Stimulated activated effector memory CD8-positive, alpha-beta T cell treated with anti-CD3 and anti-CD28 coated beads, Interleukin-12 subunit alpha, Interleukin-12 subunit beta, amount 100 ng/mL, for 72 hours (primary cell): ENCODE results near the gene TNFRSF6B.
"Not testable (repeated sequence)": the region's sequence is repeated elsewhere in the genome, so short reads cannot be mapped to it uniquely, and the experiment has no call there.

Source experiments
- ATAC-seq: fragments of 150-1000 bp; cut with Tn5 transposase; 2 replicates; pipeline ENCODE4 v1.10.0; 2021
- DNase-seq, 2 donors: peaks; one replicate each; pipeline ENCODE4 v3.0.0; 2021 to 2022; ENCODE audit warnings: low spot score in 2 of 2
- H3K27ac Mint-ChIP-seq: one replicate; pipeline ENCODE4 v1.8.0; 2022; ENCODE audit warnings: mild to moderate bottlenecking, mixed read lengths
- H3K36me3 Mint-ChIP-seq: one replicate; pipeline ENCODE4 v1.8.0; 2022; ENCODE audit warnings: mild to moderate bottlenecking, mixed read lengths
- H3K4me1 Mint-ChIP-seq: one replicate; pipeline ENCODE4 v1.8.0; 2022; ENCODE audit warnings: mixed read lengths
- H3K4me3 Mint-ChIP-seq: one replicate; pipeline ENCODE4 v1.8.0; 2022; ENCODE audit warnings: mild to moderate bottlenecking, mixed read lengths
- H3K9me3 Mint-ChIP-seq: one replicate; pipeline ENCODE4 v1.8.0; 2022; ENCODE audit warnings: mixed read lengths

Gene TNFRSF6B

GRCh38 chr20:63658749-63659187, 37.7 kb upstream of the TNFRSF6B start:
- Mint-ChIP-seq H3K4me3 (peak overlapping the region; percentile 94), H3K27ac (peak overlapping the region; percentile 96), H3K9me3 (no peaks in the 10 kb centered on the region), H3K4me1 (peaks cover 39% of the 10 kb centered on the region), H3K36me3 (peaks cover 36% of the 10 kb centered on the region)
- no peak for DNase-seq
- ATAC-seq = peak; percentile 14

DNA sequence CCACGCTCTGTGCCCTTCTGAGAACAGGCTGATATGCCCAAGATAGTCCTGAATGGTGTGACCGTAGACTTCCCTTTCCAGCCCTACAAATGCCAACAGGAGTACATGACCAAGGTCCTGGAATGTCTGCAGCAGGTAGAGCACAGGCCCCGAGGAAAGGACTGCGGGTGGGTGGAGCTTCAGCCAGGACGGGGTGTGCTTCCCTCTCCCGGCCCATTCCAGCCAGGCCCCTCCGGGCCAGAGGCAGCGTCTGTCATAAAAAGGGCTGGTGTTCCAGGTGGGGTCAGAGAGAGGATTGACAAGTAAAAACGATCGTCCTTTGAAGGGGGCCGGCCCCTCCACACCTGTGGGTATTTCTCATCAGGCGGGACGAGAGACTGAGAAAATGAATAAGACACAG, 37.1 kb upstream of the TNFRSF6B start:
- ATAC-seq (no peak), DNase-seq (no peak)
- Mint-ChIP-seq H3K27ac (no peak overlapping the region), H3K36me3 (peaks cover 36% of the 10 kb centered on the region), H3K4me3 (peak overlapping the region; percentile 94), H3K9me3 (no peaks in the 10 kb centered on the region), H3K4me1 (peaks cover 33% of the 10 kb centered on the region)

DNA sequence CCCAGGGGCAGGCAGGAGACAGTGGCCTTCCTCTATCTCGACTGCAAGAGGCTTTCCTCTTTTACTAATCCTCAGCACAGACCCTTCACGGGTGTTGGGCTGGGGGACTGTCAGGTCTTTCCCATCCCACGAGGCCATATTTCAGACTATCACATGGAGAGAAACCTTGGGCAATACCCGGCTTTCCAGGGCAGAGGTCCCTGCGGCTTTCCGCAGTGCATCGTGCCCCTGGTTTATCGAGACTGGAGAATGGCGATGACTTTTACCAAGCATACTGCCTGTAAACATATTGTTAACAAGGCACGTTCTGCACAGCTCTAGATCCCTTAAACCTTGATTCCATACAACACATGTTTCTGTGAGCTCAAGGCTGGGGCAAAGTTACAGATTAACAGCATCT, 36.3 kb upstream of the TNFRSF6B start:
- H3K9me3 Mint-ChIP-seq, H3K27ac Mint-ChIP-seq, ATAC-seq, DNase-seq: not testable (repeated sequence)
- peak overlapping the region; percentile 94 for H3K4me3 Mint-ChIP-seq
- peaks cover 26% of the 10 kb centered on the region for H3K4me1 Mint-ChIP-seq
- peaks cover 36% of the 10 kb centered on the region for H3K36me3 Mint-ChIP-seq

DNA sequence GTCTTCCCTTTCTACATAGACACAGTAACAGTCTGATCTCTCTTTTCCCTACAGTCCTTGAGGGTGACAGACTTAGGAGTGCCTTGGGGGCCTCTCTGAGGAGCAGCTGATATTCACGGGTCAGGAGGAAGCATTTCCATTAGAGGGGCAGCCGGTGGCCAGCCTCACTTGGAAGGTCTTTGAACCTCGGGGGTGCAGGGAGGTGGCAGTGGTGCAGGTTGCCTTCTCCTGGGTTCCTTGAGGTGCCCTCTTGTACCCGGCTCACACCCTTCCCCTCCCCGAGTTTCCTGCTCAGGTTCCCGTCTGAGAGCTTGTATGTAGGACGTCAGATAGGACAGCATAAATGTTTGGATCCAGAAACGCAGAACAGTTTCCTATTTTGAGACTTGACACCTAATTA, 35.8 kb upstream of the TNFRSF6B start:
- peaks cover 26% of the 10 kb centered on the region for H3K4me1 Mint-ChIP-seq
- no peak for ATAC-seq
- H3K27ac Mint-ChIP-seq = no peak overlapping the region
- peaks cover 36% of the 10 kb centered on the region for H3K36me3 Mint-ChIP-seq
- no peak overlapping the region for H3K4me3 Mint-ChIP-seq
- no peaks in the 10 kb centered on the region for H3K9me3 Mint-ChIP-seq
- DNase-seq = no peak

DNA sequence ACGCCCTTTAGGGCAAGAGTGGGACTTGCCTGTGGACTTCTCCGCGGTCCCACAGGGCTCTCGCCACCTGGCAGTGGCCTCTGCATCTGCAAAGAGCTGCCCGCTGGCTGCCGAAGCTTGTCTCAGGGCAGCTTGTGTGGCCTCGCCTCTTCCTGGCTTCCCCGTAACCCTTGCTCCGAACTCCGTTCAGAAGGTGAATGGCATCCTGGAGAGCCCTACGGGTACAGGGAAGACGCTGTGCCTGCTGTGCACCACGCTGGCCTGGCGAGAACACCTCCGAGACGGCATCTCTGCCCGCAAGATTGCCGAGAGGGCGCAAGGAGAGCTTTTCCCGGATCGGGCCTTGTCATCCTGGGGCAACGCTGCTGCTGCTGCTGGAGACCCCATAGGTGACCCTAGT, 35.3 kb upstream of the TNFRSF6B start:
- DNase-seq = no peak
- H3K27ac Mint-ChIP-seq = no peak overlapping the region
- peaks cover 26% of the 10 kb centered on the region for H3K4me1 Mint-ChIP-seq
- no peak for ATAC-seq
- H3K9me3 Mint-ChIP-seq = no peaks in the 10 kb centered on the region
- no peak overlapping the region for H3K4me3 Mint-ChIP-seq
- H3K36me3 Mint-ChIP-seq = peaks cover 40% of the 10 kb centered on the region

DNA sequence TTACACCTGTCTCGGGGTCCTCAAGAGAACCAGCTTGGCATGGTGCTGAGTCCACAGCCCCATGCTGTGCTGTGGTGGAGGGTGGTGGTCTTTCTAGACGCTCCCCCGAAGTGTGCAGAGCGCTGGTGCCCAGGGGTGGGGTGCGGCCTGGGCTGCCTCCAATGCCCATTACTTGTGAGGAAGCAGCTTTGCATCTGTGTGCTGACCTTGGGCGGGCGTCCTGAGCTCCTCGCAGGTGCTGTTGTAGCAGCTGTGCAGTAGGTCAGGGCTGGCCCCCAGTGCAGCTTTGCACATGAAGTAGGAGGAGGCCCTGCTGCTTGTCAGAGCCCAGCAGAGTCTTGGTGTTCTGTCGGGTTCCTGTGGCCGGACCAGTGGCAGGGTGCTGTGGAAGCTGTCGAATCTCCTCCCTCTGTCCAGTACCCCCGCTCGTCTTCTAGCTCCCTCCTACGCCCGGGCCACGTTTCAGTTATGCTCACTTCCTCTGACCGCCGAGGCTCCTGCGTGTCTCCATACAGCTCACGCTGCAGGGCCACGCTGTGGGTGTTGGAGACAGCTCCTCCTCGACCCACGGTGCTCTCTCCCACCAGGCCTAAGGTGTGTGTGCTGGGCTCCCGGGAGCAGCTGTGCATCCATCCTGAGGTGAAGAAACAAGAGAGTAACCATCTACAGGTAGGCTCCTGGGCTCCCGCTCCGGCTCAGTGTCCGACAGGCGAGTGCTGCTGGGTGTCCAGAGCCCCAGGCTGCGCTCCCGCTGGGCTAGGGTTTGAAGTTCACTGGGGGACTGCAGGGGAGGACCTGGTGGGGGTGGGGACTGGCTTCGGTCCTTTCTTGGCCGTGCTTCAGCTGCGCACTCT, 34.3 kb upstream of the TNFRSF6B start:
- ATAC-seq (no peak), DNase-seq (no peak)
- Mint-ChIP-seq H3K36me3 (peaks cover 46% of the 10 kb centered on the region), H3K27ac (no peak overlapping the region), H3K9me3 (no peaks in the 10 kb centered on the region), H3K4me1 (peaks cover 26% of the 10 kb centered on the region), H3K4me3 (no peak overlapping the region)

DNA sequence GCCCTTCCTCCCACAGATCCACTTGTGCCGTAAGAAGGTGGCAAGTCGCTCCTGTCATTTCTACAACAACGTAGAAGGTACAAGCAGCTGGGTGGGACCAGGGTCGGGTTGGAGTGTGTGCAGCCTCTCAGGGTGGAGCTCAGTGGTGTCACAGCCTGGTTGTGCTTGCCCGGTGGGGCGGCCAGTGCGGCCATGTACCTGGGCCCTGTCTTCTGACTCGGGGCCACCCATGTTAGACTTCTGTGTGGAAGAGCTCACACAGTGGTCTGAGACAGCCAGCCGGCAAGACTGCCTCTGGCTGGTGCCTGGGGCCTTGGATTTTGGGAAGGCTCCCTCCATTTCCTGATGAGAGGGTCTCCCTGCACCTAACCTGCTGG, 33.7 kb upstream of the TNFRSF6B start:
- Mint-ChIP-seq H3K27ac (no peak overlapping the region), H3K9me3 (no peaks in the 10 kb centered on the region), H3K36me3 (peaks cover 52% of the 10 kb centered on the region), H3K4me1 (peaks cover 22% of the 10 kb centered on the region), H3K4me3 (no peak overlapping the region)
- no peak for ATAC-seq
- no peak for DNase-seq

DNA sequence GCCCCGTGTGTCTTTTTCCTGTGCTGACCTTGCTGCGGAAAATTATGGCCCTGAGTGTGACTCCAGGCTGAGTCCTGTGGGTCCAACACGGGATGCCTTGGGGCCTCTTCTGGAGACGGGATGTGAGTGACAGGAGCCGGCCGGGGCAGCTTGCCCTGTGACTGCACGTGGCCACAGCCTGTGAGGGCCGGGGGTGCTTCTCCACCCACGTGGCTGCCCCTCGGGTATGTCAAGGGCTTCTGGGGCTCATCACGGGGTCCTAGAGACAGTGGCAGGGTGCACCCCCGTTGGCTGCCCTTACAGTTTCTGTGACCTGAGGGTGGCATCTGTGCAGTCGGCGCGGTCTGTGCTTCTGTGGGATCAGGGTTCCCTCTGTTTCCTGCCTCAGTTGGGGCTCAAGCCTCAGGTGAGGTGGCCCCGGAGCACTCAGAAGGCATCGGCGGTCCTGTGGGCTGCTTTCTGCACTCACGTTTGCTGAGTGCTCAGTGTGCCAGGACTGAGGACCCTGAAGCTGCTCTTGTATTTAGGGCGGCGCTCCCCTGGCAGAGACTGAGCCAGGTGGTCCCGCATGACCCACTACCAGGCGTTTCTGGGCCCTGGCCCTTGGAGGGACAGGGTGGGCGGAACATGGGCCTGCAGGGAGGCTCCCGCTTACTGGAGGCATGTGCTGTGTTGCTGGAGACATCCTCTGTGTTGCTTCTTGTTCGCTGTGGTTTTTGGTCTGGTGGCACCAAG, 33.0 kb upstream of the TNFRSF6B start:
- H3K4me3 Mint-ChIP-seq = no peak overlapping the region
- ATAC-seq (no peak), DNase-seq (no peak)
- H3K36me3 Mint-ChIP-seq = peaks cover 52% of the 10 kb centered on the region
- peaks cover 21% of the 10 kb centered on the region for H3K4me1 Mint-ChIP-seq
- H3K9me3 Mint-ChIP-seq = no peaks in the 10 kb centered on the region
- H3K27ac Mint-ChIP-seq = no peak overlapping the region

DNA sequence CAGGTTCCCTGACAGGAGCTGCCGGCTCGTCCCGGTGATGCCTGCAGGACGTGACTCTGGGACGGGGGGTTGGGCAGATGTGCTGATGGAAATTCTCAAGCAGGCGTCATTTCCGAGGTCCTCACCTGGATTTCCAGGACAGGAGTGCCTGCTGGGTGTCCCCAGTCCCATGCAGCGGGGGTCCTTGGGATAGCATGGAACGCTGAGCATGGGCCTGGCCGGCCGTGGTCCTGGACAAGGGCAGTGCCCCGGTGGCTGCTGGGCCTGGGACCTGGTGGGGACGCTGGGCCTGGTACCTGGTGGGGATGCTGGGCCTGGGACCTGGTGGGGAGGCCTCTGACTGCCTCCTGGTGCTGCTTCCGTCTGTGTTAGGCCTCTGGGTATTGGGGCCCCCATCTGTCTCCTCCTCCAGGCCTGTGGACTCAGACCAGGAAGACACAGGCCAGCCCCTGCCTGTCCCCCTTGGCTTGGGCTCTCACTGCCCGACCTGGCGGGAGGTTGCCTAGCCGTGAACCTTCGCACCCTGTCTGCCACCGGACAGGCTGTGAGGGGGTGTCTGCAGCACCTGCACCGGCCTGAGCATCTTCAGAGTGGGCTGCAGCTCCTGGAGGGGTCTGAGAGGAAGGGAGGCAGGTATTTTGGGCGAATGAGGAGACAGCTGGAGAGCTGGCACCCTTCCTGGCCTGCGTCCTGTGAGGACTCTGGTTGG, 32.2 kb upstream of the TNFRSF6B start:
- no peak overlapping the region for H3K4me3 Mint-ChIP-seq
- DNase-seq (no peak), ATAC-seq (peak; percentile 20)
- H3K36me3 Mint-ChIP-seq = peaks cover 59% of the 10 kb centered on the region
- no peaks in the 10 kb centered on the region for H3K9me3 Mint-ChIP-seq
- no peak overlapping the region for H3K27ac Mint-ChIP-seq
- H3K4me1 Mint-ChIP-seq = peaks cover 16% of the 10 kb centered on the region

DNA sequence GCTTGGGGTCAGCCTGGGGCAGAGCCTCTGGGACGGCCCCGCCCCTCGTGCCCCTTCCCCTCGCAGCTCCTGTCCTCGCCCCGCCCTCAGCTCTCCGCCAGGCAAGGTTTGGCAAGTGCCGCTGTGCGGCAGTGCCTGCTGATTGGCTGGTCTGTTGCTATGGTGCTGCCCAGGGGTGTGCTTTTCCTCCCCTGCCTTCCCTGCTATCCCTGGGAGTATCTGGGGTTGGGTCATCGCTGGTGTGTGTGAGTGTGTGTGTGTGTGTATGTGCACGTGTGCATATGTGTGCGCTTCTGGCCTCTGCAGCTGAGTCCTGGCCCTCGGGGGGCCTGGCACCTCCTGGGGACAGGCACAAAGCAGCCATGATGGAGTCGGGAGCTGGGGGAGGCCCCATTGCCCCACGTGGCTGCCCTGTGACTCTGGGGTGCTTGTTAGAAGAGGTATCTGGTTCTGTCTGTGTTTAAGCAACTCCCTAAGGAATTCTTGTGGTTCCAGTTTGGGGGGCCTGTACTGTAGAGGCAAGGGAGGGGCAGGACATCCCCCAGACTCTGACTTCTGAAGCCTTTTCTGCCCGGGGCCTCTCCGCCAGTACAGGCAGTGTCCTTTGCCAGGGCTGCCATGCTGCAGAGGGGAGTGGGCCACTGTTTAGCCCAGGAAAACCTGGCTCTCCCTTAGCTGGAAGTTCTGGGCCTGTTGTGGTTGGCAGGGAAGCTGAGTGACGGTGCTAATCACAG, 31.4 kb upstream of the TNFRSF6B start:
- Mint-ChIP-seq H3K4me1 (peaks cover 10% of the 10 kb centered on the region), H3K4me3 (no peak overlapping the region), H3K36me3 (peaks cover 53% of the 10 kb centered on the region), H3K9me3 (no peaks in the 10 kb centered on the region), H3K27ac (peak overlapping the region; percentile 54)
- ATAC-seq (no peak), DNase-seq (no peak)

GRCh38 chr20:63665708-63666107, 30.7 kb upstream of the TNFRSF6B start:
- DNase-seq (no peak), ATAC-seq (no peak)
- peaks cover 10% of the 10 kb centered on the region for H3K4me1 Mint-ChIP-seq
- H3K4me3 Mint-ChIP-seq = no peak overlapping the region
- no peaks in the 10 kb centered on the region for H3K9me3 Mint-ChIP-seq
- peaks cover 54% of the 10 kb centered on the region for H3K36me3 Mint-ChIP-seq
- peak overlapping the region; percentile 56 for H3K27ac Mint-ChIP-seq

DNA sequence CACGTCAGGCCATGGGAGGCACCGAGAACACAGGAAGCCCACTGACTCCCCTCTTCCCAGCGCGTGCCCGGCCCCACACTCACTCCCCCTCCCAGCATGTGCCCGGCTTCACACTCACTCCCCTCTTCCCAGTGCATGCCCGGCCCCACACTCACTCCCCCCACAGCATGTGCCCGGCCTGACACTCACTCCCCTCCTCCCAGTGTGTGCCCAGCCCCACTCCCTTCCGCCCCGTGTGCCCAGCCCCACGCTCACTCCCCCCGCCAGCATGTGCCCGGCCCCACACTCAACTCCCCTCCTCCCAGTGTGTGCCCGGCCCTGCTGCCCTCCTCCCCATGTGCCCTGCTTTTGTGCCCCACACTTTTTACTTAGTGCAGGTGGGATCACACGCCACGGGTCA, 28.6 kb upstream of the TNFRSF6B start:
- Mint-ChIP-seq H3K4me1 (peaks cover 5% of the 10 kb centered on the region), H3K36me3 (peaks cover 38% of the 10 kb centered on the region), H3K9me3 (no peaks in the 10 kb centered on the region), H3K27ac (no peak overlapping the region), H3K4me3 (no peak overlapping the region)
- DNase-seq = no peak
- ATAC-seq = no peak

GRCh38 chr20:63668351-63668750, 28.1 kb upstream of the TNFRSF6B start:
- no peak for ATAC-seq
- no peak overlapping the region for H3K27ac Mint-ChIP-seq
- H3K36me3 Mint-ChIP-seq = peaks cover 38% of the 10 kb centered on the region
- H3K9me3 Mint-ChIP-seq = no peaks in the 10 kb centered on the region
- DNase-seq = no peak
- no peak overlapping the region for H3K4me3 Mint-ChIP-seq
- H3K4me1 Mint-ChIP-seq = peaks cover 5% of the 10 kb centered on the region

DNA sequence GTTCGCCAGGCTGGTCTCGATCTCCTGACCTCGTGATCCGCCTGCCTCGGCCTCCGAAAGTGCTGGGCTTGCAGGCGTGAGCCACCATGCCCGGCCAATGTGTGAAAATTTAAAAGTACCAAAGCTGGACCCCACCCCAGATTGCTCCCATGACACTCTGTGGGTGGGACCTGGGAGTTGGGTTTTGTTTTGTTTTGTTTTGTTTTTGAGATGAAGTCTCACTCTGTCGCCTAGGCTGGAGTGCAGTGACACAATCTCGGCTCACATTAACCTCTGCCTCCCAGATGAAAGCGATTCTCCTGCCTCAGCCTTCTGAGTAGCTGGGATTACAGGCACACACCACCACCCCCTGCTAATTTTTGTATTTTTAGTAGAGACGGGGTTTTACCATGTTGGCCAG, 24.8 kb upstream of the TNFRSF6B start:
- DNase-seq, ATAC-seq, H3K4me3 Mint-ChIP-seq, H3K9me3 Mint-ChIP-seq, H3K4me1 Mint-ChIP-seq, H3K27ac Mint-ChIP-seq: not testable (repeated sequence)
- peaks cover 59% of the 10 kb centered on the region for H3K36me3 Mint-ChIP-seq

GRCh38 chr20:63672666-63673065, 23.8 kb upstream of the TNFRSF6B start:
- DNase-seq (no peak), ATAC-seq (no peak)
- peaks cover 58% of the 10 kb centered on the region for H3K36me3 Mint-ChIP-seq
- no peak overlapping the region for H3K27ac Mint-ChIP-seq
- H3K4me1 Mint-ChIP-seq = peaks cover 5% of the 10 kb centered on the region
- no peak overlapping the region for H3K4me3 Mint-ChIP-seq
- H3K9me3 Mint-ChIP-seq = no peaks in the 10 kb centered on the region
